GM12875 (cell line): ENCODE data around the gene DNAJC13.
A peak's percentile ranks its signal among the peaks of the same experiment; 100 is the strongest.

ENCODE experiments used
- H3K4me3 ChIP-seq: one replicate; pipeline ENCODE4 v1.5.1; 2011; ENCODE audit warnings: low read depth, low read length, control low read depth
- TF ChIP-seq, protein P1 (sequence below): IDR thresholded peaks from 2 replicates; pipeline ENCODE4 v1.5.1; 2011; ENCODE audit warnings: low read depth, mild to moderate bottlenecking, control low read depth, inconsistent platforms, low read length, moderate library complexity, borderline replicate concordance; ENCODE audit not compliant: insufficient read depth

Gene DNAJC13

GRCh38 chr3:132521901-132522300 is 104.6 kb downstream of the DNAJC13 start:
- TF ChIP-seq, protein P1, sequence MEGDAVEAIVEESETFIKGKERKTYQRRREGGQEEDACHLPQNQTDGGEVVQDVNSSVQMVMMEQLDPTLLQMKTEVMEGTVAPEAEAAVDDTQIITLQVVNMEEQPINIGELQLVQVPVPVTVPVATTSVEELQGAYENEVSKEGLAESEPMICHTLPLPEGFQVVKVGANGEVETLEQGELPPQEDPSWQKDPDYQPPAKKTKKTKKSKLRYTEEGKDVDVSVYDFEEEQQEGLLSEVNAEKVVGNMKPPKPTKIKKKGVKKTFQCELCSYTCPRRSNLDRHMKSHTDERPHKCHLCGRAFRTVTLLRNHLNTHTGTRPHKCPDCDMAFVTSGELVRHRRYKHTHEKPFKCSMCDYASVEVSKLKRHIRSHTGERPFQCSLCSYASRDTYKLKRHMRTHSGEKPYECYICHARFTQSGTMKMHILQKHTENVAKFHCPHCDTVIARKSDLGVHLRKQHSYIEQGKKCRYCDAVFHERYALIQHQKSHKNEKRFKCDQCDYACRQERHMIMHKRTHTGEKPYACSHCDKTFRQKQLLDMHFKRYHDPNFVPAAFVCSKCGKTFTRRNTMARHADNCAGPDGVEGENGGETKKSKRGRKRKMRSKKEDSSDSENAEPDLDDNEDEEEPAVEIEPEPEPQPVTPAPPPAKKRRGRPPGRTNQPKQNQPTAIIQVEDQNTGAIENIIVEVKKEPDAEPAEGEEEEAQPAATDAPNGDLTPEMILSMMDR = no peak
- no peak overlapping the region for H3K4me3 ChIP-seq

DNA sequence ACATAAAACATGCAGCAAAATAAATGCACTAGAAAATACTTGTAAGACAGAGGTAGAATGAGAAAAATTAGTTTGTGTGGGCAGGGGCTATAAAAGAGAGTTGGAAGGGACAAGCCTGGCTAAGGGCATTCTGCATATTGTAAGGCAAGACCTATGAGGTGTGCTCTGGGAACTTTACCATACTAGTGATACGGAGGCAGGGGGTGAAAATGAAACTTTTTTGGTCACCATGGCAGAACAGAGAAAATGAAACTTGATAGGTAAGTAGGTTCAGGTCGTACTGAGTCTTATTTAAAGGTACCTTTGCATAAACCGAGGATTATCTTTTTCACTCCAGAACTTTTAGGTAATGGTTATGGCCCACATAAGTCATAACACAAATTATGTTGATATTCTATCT is 105.1 kb downstream of the DNAJC13 start:
- TF ChIP-seq, protein P1 = no peak
- H3K4me3 ChIP-seq = no peak overlapping the region

DNA sequence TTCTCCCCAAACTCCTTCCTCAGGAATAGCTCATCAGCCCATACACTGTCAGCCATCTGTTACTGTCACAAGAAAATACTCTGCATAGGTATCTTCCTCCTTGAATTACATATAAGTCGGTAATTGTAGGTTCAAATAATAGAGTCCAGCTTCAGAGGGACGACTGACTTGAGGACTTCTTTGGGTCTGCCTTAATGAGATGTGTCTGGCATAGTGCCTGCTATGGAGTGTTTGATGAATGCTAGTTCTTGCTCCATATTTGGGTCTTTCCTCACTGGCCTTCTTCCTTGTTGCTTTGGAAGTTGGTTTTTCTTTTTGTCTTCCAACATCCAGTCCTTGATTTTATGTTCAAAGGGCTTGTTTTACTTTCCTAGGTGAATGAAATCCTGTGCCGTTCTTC is 113.3 kb downstream of the DNAJC13 start:
- no peak overlapping the region for H3K4me3 ChIP-seq
- TF ChIP-seq, protein P1 = no peak

DNA sequence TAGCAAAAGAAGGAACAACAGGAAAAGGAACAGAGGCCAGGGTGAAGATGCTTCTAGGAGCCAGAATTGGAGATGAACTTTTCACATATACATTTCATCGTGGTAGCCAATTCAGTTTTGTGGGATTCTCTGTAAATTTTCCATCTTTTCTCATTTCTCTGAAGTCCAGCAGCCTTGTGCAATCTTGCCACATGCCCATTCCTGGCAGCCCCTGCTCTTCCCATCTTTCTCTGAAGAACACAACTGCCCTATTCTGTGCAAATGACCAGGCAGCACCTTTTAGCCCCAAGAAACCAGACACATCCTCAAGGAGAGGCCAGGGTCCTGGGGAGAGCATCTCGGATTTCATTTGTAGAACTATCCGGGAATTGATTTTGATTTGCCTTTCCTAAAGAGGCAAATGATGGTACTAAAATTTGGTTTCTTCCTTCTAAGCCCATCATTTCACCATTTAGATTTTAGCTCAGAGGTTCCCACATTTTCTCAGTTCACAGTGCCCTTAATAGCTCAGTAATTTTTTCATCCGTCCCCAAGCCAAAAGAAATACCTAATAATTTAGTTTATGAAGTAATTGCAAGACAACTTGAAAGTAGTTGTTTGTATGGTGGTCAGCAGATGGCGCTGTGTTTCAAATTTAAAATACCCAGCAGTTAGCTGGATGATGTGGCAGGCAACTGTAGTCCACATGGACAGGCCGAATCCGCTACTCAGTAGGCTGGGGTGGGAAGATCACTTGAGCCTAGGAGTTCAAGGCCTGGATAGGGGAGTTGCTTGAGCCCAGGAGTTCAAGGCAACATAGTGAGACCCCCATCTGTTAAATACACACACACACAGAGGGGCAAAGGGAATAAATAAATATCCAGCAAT is 118.5 kb downstream of the DNAJC13 start:
- TF ChIP-seq, protein P1 = peak; percentile 42; the same call in 1 of the 2 replicates
- no peak overlapping the region for H3K4me3 ChIP-seq

DNA sequence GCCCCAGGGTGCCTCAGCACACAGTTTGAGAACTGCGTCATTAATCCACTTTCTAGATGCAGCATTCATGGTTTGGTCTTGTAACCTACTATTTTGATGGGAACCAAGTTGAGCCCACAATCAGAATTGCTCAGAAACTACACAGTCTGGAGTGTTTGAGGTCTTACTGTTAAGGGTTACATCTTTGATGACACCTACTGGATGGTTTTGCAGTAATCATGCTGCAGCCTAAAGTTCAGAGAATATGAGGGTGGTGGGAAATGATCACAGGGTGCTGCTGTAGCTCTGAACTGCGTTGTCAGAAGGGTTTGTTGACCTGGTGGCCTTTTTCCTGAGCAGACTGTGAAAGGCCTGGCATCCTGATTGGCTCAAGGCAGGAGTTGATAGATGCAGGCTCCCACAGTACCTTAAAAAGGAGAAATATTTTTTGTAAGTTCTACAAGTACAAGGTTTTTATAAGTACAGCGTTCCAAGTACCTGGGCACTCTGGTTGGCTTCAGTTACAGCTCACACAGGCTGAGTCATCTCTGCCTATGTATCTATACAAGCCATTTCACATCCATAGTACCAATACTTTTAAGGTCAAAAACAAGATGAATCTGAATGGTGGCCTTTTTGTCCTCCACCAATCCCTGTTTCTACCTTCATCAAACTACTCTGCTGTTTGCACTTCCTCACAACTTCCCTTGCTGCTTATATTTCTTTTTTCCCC is 119.3 kb downstream of the DNAJC13 start:
- TF ChIP-seq, protein P1 = no peak
- no peak overlapping the region for H3K4me3 ChIP-seq

DNA sequence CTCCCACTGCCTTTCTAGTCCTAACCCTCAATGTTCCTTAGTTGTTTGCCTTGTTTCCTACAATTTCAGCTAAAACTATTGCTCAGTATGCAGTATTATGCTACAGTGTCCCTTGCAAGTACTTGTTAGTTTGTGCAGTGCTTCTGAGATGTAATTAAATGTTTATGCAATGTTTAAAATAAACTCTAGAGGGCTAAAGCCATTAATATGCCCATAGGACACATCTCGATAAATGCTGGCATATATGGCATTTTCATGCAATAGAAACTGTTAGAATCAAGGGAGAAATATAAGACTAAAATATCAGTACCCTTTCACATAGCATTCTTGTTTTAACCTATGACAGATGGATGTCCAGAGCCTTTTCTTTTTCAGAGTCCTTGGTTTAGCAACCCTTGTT is 120.0 kb downstream of the DNAJC13 start:
- TF ChIP-seq, protein P1 = no peak
- H3K4me3 ChIP-seq = no peak overlapping the region
